CD14-positive monocyte (primary cell): ENCODE results near the gene ANO6. TPM values are rescaled to one million over a fixed set of nuclear protein-coding genes. Genes with fewer than 3 reads are reported as not detected.

Source experiments
- DNase-seq, 3 donors: peaks; one replicate each; pipeline ENCODE4 v3.0.0-alpha.2; 2011 to 2022
- H2AFZ ChIP-seq: 2 replicates; pipeline ENCODE4 v1.6.0; 2012; ENCODE audit warnings: mild to moderate bottlenecking, low read depth, low read length, inconsistent platforms; ENCODE audit not compliant: insufficient read depth, poor library complexity, severe bottlenecking
- H3K27ac ChIP-seq, 2 donors: 1 replicate in 1 of 2; 2 replicates in 1 of 2; pipeline ENCODE4 v1.5.1; 2012 to 2013; ENCODE audit warnings: low read length in 2 of 2, control low read depth in 1 of 2, inconsistent platforms in 1 of 2, low read depth in 1 of 2, mild to moderate bottlenecking in 1 of 2
- H3K27me3 ChIP-seq, 2 donors: one replicate each; pipeline versions ENCODE4 v1.6.0 to v1.6.1; 2011 to 2013; ENCODE audit warnings: low read length in 2 of 2; ENCODE audit not compliant: control insufficient read depth in 2 of 2, insufficient read depth in 2 of 2
- H3K36me3 ChIP-seq, 2 donors: replicated peaks in 1 of 2; 1 replicate in 1 of 2; 2 replicates in 1 of 2; pipeline versions ENCODE4 v1.5.1 to v1.6.1; 2012 to 2013; ENCODE audit warnings: low read length in 2 of 2, control low read depth in 1 of 2, inconsistent platforms in 1 of 2, mild to moderate bottlenecking in 1 of 2; ENCODE audit not compliant: insufficient read depth in 2 of 2, control insufficient read depth in 1 of 2
- H3K4me1 ChIP-seq, 2 donors: 1 replicate in 1 of 2; 2 replicates in 1 of 2; pipeline versions ENCODE4 v1.5.1 to v1.6.1; 2012 to 2013; ENCODE audit warnings: low read length in 2 of 2, control low read depth in 1 of 2, inconsistent platforms in 1 of 2, mild to moderate bottlenecking in 1 of 2, moderate library complexity in 1 of 2; ENCODE audit not compliant: insufficient read depth in 2 of 2, control insufficient read depth in 1 of 2
- H3K4me2 ChIP-seq: replicated peaks from 2 replicates; pipeline ENCODE3; 2012; ENCODE audit warnings: low read length, moderate library complexity, mild to moderate bottlenecking; ENCODE audit not compliant: poor library complexity, severe bottlenecking; ENCODE audit errors: extremely low read depth
- H3K4me3 ChIP-seq, 3 experiments: fragments of 200-600 bp in 1 of 3; sonication (generic) in 1 of 3; replicated peaks in 1 of 3; 1 replicate in 2 of 3; 2 replicates in 1 of 3; pipeline ENCODE4 v1.5.1; 2011 to 2013; ENCODE audit warnings: low read length in 3 of 3, mild to moderate bottlenecking in 3 of 3, control low read depth in 2 of 3, low read depth in 2 of 3, inconsistent platforms in 1 of 3, moderate library complexity in 1 of 3
- H3K79me2 ChIP-seq: 2 replicates; pipeline ENCODE4 v1.6.0; 2012; ENCODE audit warnings: mild to moderate bottlenecking, control low read depth, inconsistent platforms, low read length, moderate library complexity; ENCODE audit not compliant: insufficient read depth
- H3K9ac ChIP-seq: 2 replicates; pipeline ENCODE4 v1.6.0; 2017; ENCODE audit warnings: low read length, mild to moderate bottlenecking; ENCODE audit not compliant: insufficient read depth, poor library complexity, severe bottlenecking
- H3K9me3 ChIP-seq, 2 donors: replicated peaks in 1 of 2; 1 replicate in 1 of 2; 2 replicates in 1 of 2; pipeline versions ENCODE4 v1.5.1 to v1.6.1; 2012 to 2013; ENCODE audit warnings: low read length in 2 of 2, control low read depth in 1 of 2; ENCODE audit not compliant: control insufficient read depth in 1 of 2, insufficient read depth in 1 of 2
- H4K20me1 ChIP-seq: 2 replicates; pipeline ENCODE4 v1.6.0; 2012; ENCODE audit warnings: mild to moderate bottlenecking, low read length, control low read depth, moderate library complexity; ENCODE audit not compliant: insufficient read depth
- H3K27ac Mint-ChIP-seq, 7 donors: one replicate each; pipeline ENCODE4 v1.8.0; 2020; ENCODE audit warnings: mild to moderate bottlenecking in 7 of 7, mixed read lengths in 7 of 7, moderate library complexity in 6 of 7, inconsistent platforms in 2 of 7
- H3K27me3 Mint-ChIP-seq, 3 donors: one replicate each; pipeline ENCODE4 v1.8.0; 2021 to 2022; ENCODE audit warnings: low read depth in 3 of 3, mild to moderate bottlenecking in 3 of 3, mixed read lengths in 3 of 3, moderate library complexity in 3 of 3, inconsistent platforms in 1 of 3
- H3K36me3 Mint-ChIP-seq, 2 donors: one replicate each; pipeline ENCODE4 v1.8.0; 2020; ENCODE audit warnings: mixed read lengths in 2 of 2, inconsistent platforms in 1 of 2, mild to moderate bottlenecking in 1 of 2
- H3K4me1 Mint-ChIP-seq: one replicate; pipeline ENCODE4 v1.8.0; 2020; ENCODE audit warnings: mild to moderate bottlenecking, mixed read lengths
- H3K4me3 Mint-ChIP-seq, 2 donors: one replicate each; pipeline ENCODE4 v1.8.0; 2020; ENCODE audit warnings: mild to moderate bottlenecking in 2 of 2, mixed read lengths in 2 of 2, moderate library complexity in 1 of 2
- H3K9me3 Mint-ChIP-seq, 7 donors: one replicate each; pipeline ENCODE4 v1.8.0; 2020 to 2022; ENCODE audit warnings: mixed read lengths in 7 of 7, mild to moderate bottlenecking in 6 of 7, moderate library complexity in 6 of 7, inconsistent platforms in 2 of 7
- CTCF ChIP-seq: fragments of 200-600 bp; IDR thresholded peaks from one replicate; pipeline ENCODE4 v1.8.0; 2022; ENCODE audit warnings: antibody characterized with exemption, mild to moderate bottlenecking
- WGBS: methylation state at CpG from one replicate; pipeline ENCODE4 v1.1.5; 2013; ENCODE audit warnings: missing lambda C conversion rate; ENCODE audit not compliant: insufficient coverage; 5-methylcytosine and 5-hydroxymethylcytosine counted together
- intact Hi-C, 2 donors: fragments of 100-400 bp; cut with micrococcal nuclease; formaldehyde crosslinking; loops; one replicate each; pipeline versions ENCODE4 v1.15.0 to v1.15.1; 2023
- polyA plus RNA-seq, 3 donors: library from polyadenylated mRNA; depleted of rRNA in 1 of 3; unstranded in 2 of 3; stranded (reverse) in 1 of 3; fragments of 300-500 nt in 2 of 3; fragments of >200 nt in 1 of 3; fragmentation: Illumina TruSeq in 2 of 3; gene quantifications; 1 replicate in 2 of 3; 2 replicates in 1 of 3; pipeline ENCODE4 v1.2.3, GENCODE V29; 2012 to 2021

Gene ANO6
- polyA plus RNA-seq, 3 donors = 20.2 to 48.7 (median 34.1) TPM

- no peaks in the 10 kb centered on the region for H3K27me3 ChIP-seq
- Mint-ChIP-seq H3K4me1 (no peaks in the 10 kb centered on the region), H3K9me3 (no peaks in the 10 kb centered on the region), H3K27me3 (no peaks in the 10 kb centered on the region), H3K36me3 (peaks cover 23 to 29% of the 10 kb centered on the region in 2 donors), H3K27ac (peak overlapping the region in 1 of 7 donors; percentile 21), H3K4me3 (no peak overlapping the region)
- 100% methylated on average over 2 of the region's 3 CpGs for WGBS
- TF ChIP-seq CTCF = no peak
- H3K9me3 ChIP-seq = no peaks in the 10 kb centered on the region
- no peak overlapping the region for H3K9ac ChIP-seq
- no peak overlapping the region for H3K4me3 ChIP-seq
- peaks cover 10 to 58% of the 10 kb centered on the region in 2 donors for H3K36me3 ChIP-seq
- peaks cover 68% of the 10 kb centered on the region for H4K20me1 ChIP-seq
- H3K27ac ChIP-seq = no peak overlapping the region
- H3K4me1 ChIP-seq = peaks cover 0 to 7% of the 10 kb centered on the region in 2 donors
- no peak overlapping the region for H3K4me2 ChIP-seq
- intact Hi-C loops = no loop called here
- peaks cover 4% of the 10 kb centered on the region for H3K79me2 ChIP-seq
- H2AFZ ChIP-seq = no peak overlapping the region
- DNase-seq = no peak
These were observed 90.0 kb downstream of the ANO6 start for GRCh38 chr12:45305907-45306306.

- no peak for TF ChIP-seq CTCF
- Histone ChIP-seq H3K27ac (peak overlapping the region in 1 of 2 donors; percentile 40), H3K27me3 (no peaks in the 10 kb centered on the region), H3K4me2 (no peak overlapping the region), H4K20me1 (peaks cover 45% of the 10 kb centered on the region), H3K4me1 (peaks cover 0 to 7% of the 10 kb centered on the region in 2 donors), H3K79me2 (peaks cover 7% of the 10 kb centered on the region), H3K9ac (no peak overlapping the region), H2AFZ (no peak overlapping the region), H3K36me3 (peaks cover 11 to 50% of the 10 kb centered on the region in 2 donors), H3K9me3 (peaks cover 2% of the 10 kb centered on the region in 2 donors), H3K4me3 (no peak overlapping the region)
- Mint-ChIP-seq H3K4me1 (peaks cover 2% of the 10 kb centered on the region), H3K9me3 (peaks cover 0 to 4% (median 3%) of the 10 kb centered on the region in 7 donors), H3K4me3 (no peak overlapping the region), H3K27ac (no peak overlapping the region), H3K36me3 (peaks cover 21 to 27% of the 10 kb centered on the region in 2 donors), H3K27me3 (no peaks in the 10 kb centered on the region)
- WGBS = 36% methylated on average over 1 of the region's 1 CpG
- DNase-seq = no peak
- intact Hi-C loops = no loop called here
These were observed 94.1 kb downstream of the ANO6 start for GRCh38 chr12:45309836-45310626.
